ENCODE data around the gene ACADM.

GRCh38 chr1:75733661-75734060 is 9.2 kb downstream of the ACADM start:
- TF ChIP-seq CTCF (IDR thresholded peaks at IDR 0.05), result no peak
- TF ChIP-seq EZH2 (IDR thresholded peaks at IDR 0.05), result no peak
- no peak for TF ChIP-seq EZH2phosphoT487 (IDR thresholded peaks at IDR 0.05)

All from neural progenitor cell (in vitro differentiated cells).